Panc1 (cell line): ENCODE data around the gene PTPRE. TPM values are rescaled to one million over a fixed set of nuclear protein-coding genes. Genes with fewer than 3 reads are reported as not detected.

Experiments used
- ATAC-seq: fragments of 200-7000 bp; cut with Tn5 transposase; 2 replicates; pipeline ENCODE4 v1.9.1; 2020; ENCODE audit warnings: mild to moderate bottlenecking, moderate library complexity
- BruUV-seq: library from RNA; stranded (reverse); fragments of 400-500 nt; replicated peaks from 2 replicates; lab custom pipeline; 2021; lab: Mats Ljungman, UMichigan
- CTCF ChIA-PET: fragments of 300-600 bp; sonication (Branson Sonifier 250); formaldehyde crosslinking; loops from one replicate; lab custom pipeline; 2022; ENCODE audit warnings: antibody characterized with exemption; lab: Charles Lee
- POLR2A ChIA-PET: fragments of 300-600 bp; sonication (Branson Sonifier 250); formaldehyde crosslinking; loops from one replicate; lab custom pipeline; 2022; ENCODE audit warnings: antibody characterized with exemption; lab: Charles Lee
- DNase-seq: peaks from one replicate; pipeline ENCODE4 v3.0.0-alpha.2; 2010; ENCODE audit warnings: low read depth, low spot score
- H3K27ac ChIP-seq: 2 replicates; pipeline ENCODE4 v1.5.1; 2011; ENCODE audit warnings: mild to moderate bottlenecking, low read length, inconsistent platforms
- H3K27me3 ChIP-seq: fragments of 200-500 bp; sonication (Bioruptor generic); 2 replicates; pipeline ENCODE4 v1.6.0; 2014; ENCODE audit warnings: low read length, inconsistent platforms; ENCODE audit not compliant: control insufficient read depth, insufficient read depth
- H3K36me3 ChIP-seq: fragments of 200-500 bp; sonication (Bioruptor generic); 2 replicates; pipeline ENCODE4 v1.5.1; 2014; ENCODE audit warnings: inconsistent platforms, mild to moderate bottlenecking, low read length, moderate library complexity; ENCODE audit not compliant: control insufficient read depth, insufficient read depth
- H3K4me1 ChIP-seq: 2 replicates; pipeline ENCODE4 v1.5.1; 2011; ENCODE audit warnings: inconsistent platforms, mild to moderate bottlenecking, low read length, moderate library complexity; ENCODE audit not compliant: control insufficient read depth, insufficient read depth
- H3K4me3 ChIP-seq, 2 experiments: 2 replicates each; pipeline ENCODE4 v1.5.1; 2011 to 2012; ENCODE audit warnings: low read depth in 2 of 2, low read length in 2 of 2, mild to moderate bottlenecking in 2 of 2, inconsistent platforms in 1 of 2, moderate library complexity in 1 of 2
- H3K9me3 ChIP-seq: fragments of 200-500 bp; sonication (Bioruptor generic); 2 replicates; pipeline ENCODE4 v1.5.1; 2014; ENCODE audit warnings: low read depth, mild to moderate bottlenecking, inconsistent platforms, low read length, moderate library complexity; ENCODE audit not compliant: control insufficient read depth, insufficient read depth
- POLR2AphosphoS5 ChIP-seq: IDR thresholded peaks from 2 replicates; pipeline ENCODE4 v1.6.1; 2012; ENCODE audit warnings: mild to moderate bottlenecking, low read depth, low read length, moderate library complexity
- SIN3A ChIP-seq: IDR thresholded peaks from 2 replicates; pipeline ENCODE4 v1.6.1; 2012; ENCODE audit warnings: low read depth, mild to moderate bottlenecking, low read length, moderate library complexity, borderline replicate concordance; ENCODE audit not compliant: insufficient read depth
- TCF7L2 ChIP-seq: IDR thresholded peaks from 2 replicates; pipeline ENCODE4 v1.6.1; 2011; ENCODE audit warnings: mild to moderate bottlenecking, low read depth, low read length, inconsistent platforms
- in situ Hi-C: cut with HindIII; loops from 2 replicates; pipeline ENCODE4 v1.10.0; 2016; ENCODE audit warnings: low sequenced_read_pairs, low pct_unique_long_range_greater_than_20kb
- intact Hi-C: fragments of 100-400 bp; cut with micrococcal nuclease; formaldehyde crosslinking; loops from one replicate; pipeline ENCODE4 v1.10.0; 2022; ENCODE audit not compliant: unreplicated experiment
- total RNA-seq: library from RNA; stranded (reverse); gene quantifications from one replicate; pipeline ENCODE4 v1.2.1, GENCODE V29; 2021; ENCODE audit not compliant: unreplicated experiment
- TF ChIP-seq, protein P1 (sequence below): fragments of 450-650 bp; IDR thresholded peaks from 2 replicates; pipeline ENCODE4 v1.5.1; 2017; ENCODE audit warnings: mild to moderate bottlenecking
- TF ChIP-seq, protein P2 (sequence below), 2 experiments: IDR thresholded peaks; 2 replicates each; pipeline ENCODE4 v1.6.1; 2011 to 2012; ENCODE audit warnings: low read depth in 2 of 2, control low read depth in 1 of 2, low read length in 1 of 2, mild to moderate bottlenecking in 1 of 2, moderate library complexity in 1 of 2; ENCODE audit not compliant: insufficient read depth in 1 of 2

The PTPRE gene
- total RNA-seq, 1 experiment from 2014 or later: 0.44 TPM

DNA sequence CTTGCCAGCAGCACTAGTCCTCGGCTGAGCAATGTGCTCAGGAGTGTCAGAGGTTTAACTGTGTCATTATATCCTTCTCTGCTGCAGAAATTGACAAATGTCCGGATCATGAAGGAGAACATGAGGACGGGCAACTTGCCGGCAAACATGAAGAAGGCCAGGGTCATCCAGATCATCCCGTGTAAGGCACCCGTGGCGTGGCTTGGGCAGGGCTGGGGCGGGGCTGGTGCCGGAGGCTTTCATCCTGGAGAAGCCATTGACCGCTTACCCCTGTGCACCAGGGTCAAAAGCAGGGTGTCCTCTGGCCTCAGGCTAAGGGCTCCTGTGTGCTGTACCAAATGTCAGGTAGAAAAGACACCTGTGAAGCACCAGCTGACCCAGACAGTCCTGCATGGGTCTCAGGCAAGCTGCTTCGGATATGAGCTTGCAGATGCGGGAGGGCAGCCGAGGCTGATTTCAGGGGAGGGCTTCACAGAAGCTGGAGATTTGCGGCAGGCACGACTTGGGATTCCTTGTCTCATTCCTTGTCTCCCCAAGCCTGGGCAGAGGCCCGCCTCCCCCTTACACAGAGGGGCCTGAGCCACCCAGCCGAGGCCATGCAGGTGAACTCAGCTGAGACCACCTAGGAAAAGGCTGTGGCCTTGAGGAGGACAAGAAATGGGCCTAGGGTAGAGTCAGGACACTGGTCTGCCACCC lies 164.0 kb downstream of the PTPRE start:
- TF ChIP-seq TCF7L2 (no peak), SIN3A (no peak), POLR2AphosphoS5 (no peak)
- TF ChIP-seq, protein P1, sequence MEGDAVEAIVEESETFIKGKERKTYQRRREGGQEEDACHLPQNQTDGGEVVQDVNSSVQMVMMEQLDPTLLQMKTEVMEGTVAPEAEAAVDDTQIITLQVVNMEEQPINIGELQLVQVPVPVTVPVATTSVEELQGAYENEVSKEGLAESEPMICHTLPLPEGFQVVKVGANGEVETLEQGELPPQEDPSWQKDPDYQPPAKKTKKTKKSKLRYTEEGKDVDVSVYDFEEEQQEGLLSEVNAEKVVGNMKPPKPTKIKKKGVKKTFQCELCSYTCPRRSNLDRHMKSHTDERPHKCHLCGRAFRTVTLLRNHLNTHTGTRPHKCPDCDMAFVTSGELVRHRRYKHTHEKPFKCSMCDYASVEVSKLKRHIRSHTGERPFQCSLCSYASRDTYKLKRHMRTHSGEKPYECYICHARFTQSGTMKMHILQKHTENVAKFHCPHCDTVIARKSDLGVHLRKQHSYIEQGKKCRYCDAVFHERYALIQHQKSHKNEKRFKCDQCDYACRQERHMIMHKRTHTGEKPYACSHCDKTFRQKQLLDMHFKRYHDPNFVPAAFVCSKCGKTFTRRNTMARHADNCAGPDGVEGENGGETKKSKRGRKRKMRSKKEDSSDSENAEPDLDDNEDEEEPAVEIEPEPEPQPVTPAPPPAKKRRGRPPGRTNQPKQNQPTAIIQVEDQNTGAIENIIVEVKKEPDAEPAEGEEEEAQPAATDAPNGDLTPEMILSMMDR: no peak
- TF ChIP-seq, protein P2, sequence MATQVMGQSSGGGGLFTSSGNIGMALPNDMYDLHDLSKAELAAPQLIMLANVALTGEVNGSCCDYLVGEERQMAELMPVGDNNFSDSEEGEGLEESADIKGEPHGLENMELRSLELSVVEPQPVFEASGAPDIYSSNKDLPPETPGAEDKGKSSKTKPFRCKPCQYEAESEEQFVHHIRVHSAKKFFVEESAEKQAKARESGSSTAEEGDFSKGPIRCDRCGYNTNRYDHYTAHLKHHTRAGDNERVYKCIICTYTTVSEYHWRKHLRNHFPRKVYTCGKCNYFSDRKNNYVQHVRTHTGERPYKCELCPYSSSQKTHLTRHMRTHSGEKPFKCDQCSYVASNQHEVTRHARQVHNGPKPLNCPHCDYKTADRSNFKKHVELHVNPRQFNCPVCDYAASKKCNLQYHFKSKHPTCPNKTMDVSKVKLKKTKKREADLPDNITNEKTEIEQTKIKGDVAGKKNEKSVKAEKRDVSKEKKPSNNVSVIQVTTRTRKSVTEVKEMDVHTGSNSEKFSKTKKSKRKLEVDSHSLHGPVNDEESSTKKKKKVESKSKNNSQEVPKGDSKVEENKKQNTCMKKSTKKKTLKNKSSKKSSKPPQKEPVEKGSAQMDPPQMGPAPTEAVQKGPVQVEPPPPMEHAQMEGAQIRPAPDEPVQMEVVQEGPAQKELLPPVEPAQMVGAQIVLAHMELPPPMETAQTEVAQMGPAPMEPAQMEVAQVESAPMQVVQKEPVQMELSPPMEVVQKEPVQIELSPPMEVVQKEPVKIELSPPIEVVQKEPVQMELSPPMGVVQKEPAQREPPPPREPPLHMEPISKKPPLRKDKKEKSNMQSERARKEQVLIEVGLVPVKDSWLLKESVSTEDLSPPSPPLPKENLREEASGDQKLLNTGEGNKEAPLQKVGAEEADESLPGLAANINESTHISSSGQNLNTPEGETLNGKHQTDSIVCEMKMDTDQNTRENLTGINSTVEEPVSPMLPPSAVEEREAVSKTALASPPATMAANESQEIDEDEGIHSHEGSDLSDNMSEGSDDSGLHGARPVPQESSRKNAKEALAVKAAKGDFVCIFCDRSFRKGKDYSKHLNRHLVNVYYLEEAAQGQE (IDR thresholded peaks at IDR 0.05; ENCODE audit: insufficient read depth in 1 of 2, low read depth in 2 of 2, low read length in 1 of 2): no peak
- ChIA-PET CTCF (interaction anchor here (0.6 to 1.9 kb wide), 3 partner anchors 34 to 355 kb away, joined by 3 to 8 read pairs (median 4); partner anchors contain the start of gene PTPRE), POLR2A (no interaction called here)
- Histone ChIP-seq H3K36me3 (no peaks in the 10 kb centered on the region), H3K4me1 (peaks cover 4% of the 10 kb centered on the region; the same call in 1 of the 2 replicates), H3K4me3 (no peak overlapping the region), H3K27ac (no peak overlapping the region), H3K27me3 (peaks cover 5% of the 10 kb centered on the region), H3K9me3 (no peaks in the 10 kb centered on the region)
- no TSS peak for BruUV-seq
- DNase-seq (no peak), ATAC-seq (no peak)
- intact Hi-C loops: no loop called here
- in situ Hi-C loops: no loop called here

DNA sequence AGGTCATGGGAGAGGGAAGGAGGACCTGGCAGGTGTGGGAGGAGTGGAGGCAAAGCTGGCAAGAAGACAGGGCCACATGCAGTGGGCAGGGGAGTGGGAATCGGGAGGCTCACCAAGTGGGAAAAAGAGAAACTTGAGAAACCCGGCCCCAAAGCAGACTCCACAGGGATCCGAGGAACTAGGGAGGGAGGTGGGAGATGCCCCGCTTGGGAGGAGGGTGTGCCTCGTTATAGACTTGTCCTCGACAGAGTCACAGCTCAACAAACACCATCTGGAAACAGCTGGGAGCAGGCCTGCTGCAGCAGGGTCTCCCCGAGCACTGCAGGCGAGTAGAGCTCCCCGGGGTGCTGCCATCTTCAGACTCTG lies 164.5 kb downstream of the PTPRE start:
- ATAC-seq (no peak), DNase-seq (no peak)
- Histone ChIP-seq H3K27ac (no peak overlapping the region), H3K4me1 (peaks cover 4% of the 10 kb centered on the region; the same call in 1 of the 2 replicates), H3K27me3 (peaks cover 9% of the 10 kb centered on the region), H3K36me3 (no peaks in the 10 kb centered on the region), H3K9me3 (no peaks in the 10 kb centered on the region), H3K4me3 (no peak overlapping the region)
- BruUV-seq: no TSS peak
- in situ Hi-C loops: no loop called here
- TF ChIP-seq TCF7L2: no peak
- intact Hi-C loops: no loop called here
- ChIA-PET POLR2A (no interaction called here), CTCF (no interaction called here)

DNA sequence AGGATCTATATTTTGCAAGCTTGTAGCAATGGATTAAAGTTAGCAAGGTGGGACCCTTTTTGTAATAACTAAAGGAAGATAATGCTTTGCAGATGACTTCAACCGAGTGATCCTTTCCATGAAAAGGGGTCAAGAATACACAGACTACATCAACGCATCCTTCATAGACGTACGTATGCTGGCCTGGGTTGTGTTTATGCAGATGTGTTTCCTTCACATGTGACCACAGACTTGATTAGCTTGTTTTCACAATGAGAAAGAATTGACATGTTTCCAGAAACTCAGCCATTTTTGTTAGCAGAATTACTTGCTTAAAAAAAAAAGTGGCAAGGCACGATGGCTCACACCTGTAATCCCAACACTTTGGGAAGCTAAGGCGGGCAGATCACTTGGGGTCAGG lies 165.1 kb downstream of the PTPRE start:
- Histone ChIP-seq H3K9me3 (no peaks in the 10 kb centered on the region), H3K27me3 (peaks cover 9% of the 10 kb centered on the region), H3K4me1 (peaks cover 4% of the 10 kb centered on the region; the same call in 1 of the 2 replicates), H3K36me3 (no peaks in the 10 kb centered on the region), H3K4me3 (no peak overlapping the region), H3K27ac (no peak overlapping the region)
- intact Hi-C loops: no loop called here
- BruUV-seq: no TSS peak
- in situ Hi-C loops: no loop called here
- TF ChIP-seq POLR2AphosphoS5 (no peak), TCF7L2 (no peak), SIN3A (no peak)
- TF ChIP-seq, protein P2 (IDR thresholded peaks at IDR 0.05; ENCODE audit: insufficient read depth in 1 of 2, low read depth in 2 of 2, low read length in 1 of 2): no peak
- TF ChIP-seq, protein P1: no peak
- ATAC-seq (no peak), DNase-seq (no peak)
- CTCF ChIA-PET: interaction anchor here (0.6 kb wide), 1 partner anchor 1517 kb away, joined by 10 read pairs; no protein-coding TSS in a partner anchor
- POLR2A ChIA-PET: no interaction called here
